Astrocyte of the cerebellum (primary cell): ENCODE measurements around the gene PDE4D.

ENCODE experiments used
- DNase-seq: peaks from one replicate; pipeline ENCODE4 v3.0.0-alpha.2; 2011; ENCODE audit warnings: low read depth
- H3K4me3 ChIP-seq: 2 replicates; pipeline ENCODE4 v1.5.1; 2011; ENCODE audit warnings: mild to moderate bottlenecking, low read depth, low read length, moderate library complexity
- CTCF ChIP-seq: IDR thresholded peaks from 2 replicates; pipeline ENCODE4 v1.5.1; 2012; ENCODE audit warnings: low read length, low read depth, moderate library complexity, mild to moderate bottlenecking; ENCODE audit errors: missing control alignments
- in situ Hi-C: cut with HindIII; loops from 2 replicates; pipeline ENCODE4 v1.10.0; 2017; ENCODE audit warnings: low sequenced_read_pairs

Gene PDE4D

GRCh38 chr5:59715228-59715627 lies 178.3 kb downstream of the PDE4D start:
- DNase-seq, result no peak
- no peak for TF ChIP-seq CTCF
- no peak overlapping the region for H3K4me3 ChIP-seq
- in situ Hi-C loops, result no loop called here

GRCh38 chr5:59713498-59713844 lies 180.1 kb downstream of the PDE4D start:
- no peak for TF ChIP-seq CTCF

GRCh38 chr5:59712836-59713497 lies 180.6 kb downstream of the PDE4D start:
- in situ Hi-C loops, result no loop called here
- no peak for DNase-seq
- H3K4me3 ChIP-seq, result no peak overlapping the region
- TF ChIP-seq CTCF, result no peak

More at GRCh38 chr5:59713498-59713844, 180.1 kb downstream of the PDE4D start:
- H3K4me3 ChIP-seq, result no peak overlapping the region
- in situ Hi-C loops, result no loop called here
- no peak for DNase-seq

- in situ Hi-C loops, result no loop called here
- H3K4me3 ChIP-seq, result no peak overlapping the region
- no peak for DNase-seq
- TF ChIP-seq CTCF, result no peak
Measured at GRCh38 chr5:59711310-59711709, 182.2 kb downstream of the PDE4D start.

GRCh38 chr5:59709846-59710245 lies 183.7 kb downstream of the PDE4D start:
- TF ChIP-seq CTCF, result no peak
- H3K4me3 ChIP-seq, result no peak overlapping the region
- in situ Hi-C loops, result no loop called here
- peak; percentile 75 for DNase-seq

GRCh38 chr5:59709346-59709821 lies 184.1 kb downstream of the PDE4D start:
- in situ Hi-C loops, result no loop called here
- no peak overlapping the region for H3K4me3 ChIP-seq
- TF ChIP-seq CTCF, result no peak
- no peak for DNase-seq
